Stimulated activated CD4-positive, alpha-beta T cell treated with anti-CD3 and anti-CD28 coated beads, Interleukin-4, amount 100 ng/mL, for 1 hour (primary cell): Measurements from ENCODE around the gene WWOX.

Experiments
- DNase-seq: peaks from one replicate; pipeline ENCODE4 v3.0.0-alpha.2; 2020

WWOX gene

DNA sequence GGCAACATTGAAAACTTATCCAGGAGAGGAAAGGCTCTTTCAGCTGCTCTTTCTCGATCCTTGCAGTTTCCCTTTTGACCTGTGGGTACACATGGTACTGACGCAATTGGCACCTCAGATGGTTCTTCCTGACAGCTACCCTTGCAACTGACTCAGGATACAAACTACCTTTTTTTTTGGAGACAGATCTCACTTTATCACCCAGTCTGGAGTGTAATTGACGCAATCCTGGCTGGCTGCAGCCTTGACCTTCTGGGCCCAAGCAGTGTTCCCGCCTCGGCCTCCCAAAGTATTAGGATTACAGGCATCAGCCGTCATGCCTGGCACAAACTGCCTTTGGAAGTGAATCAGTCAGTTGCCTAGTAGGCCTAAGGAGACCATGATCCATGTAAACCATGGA is 607.2 kb downstream of the WWOX start:
- no peak for DNase-seq

DNA sequence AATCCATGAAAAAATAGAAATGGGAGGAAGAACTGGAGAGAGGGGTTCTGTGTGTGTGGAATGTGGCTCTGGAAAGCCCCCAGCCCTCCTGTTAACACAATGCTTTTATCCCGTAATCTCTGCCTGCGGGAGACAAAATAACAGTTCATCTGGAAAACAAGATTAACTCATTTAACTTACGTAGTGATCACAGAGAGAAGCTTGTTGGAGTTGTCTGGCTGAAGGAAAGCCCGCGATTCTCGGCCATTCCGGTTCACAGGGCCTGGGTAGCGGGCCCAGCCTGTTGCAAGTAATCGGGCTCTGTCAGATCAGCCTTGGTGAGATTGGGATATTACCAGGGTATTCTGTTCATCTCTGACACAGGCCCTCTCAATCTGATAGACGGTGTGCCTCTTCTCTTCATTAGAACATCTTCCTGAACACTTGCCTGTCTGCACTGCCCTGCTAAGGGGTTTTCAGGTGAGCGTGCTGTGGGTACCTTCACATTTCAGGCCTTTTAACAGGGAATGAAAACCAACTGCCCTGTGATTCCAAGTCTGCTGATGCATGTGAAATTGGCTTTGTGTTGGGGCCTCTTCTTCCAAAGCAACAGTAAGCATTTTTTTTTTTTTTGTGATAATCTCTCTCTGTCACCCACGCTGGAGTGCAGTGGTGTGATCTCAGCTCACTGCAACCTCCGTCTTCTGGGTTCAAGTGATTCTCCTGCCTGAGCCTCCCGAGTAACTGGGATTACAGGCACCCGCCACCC is 609.9 kb downstream of the WWOX start:
- DNase-seq, result no peak

DNA sequence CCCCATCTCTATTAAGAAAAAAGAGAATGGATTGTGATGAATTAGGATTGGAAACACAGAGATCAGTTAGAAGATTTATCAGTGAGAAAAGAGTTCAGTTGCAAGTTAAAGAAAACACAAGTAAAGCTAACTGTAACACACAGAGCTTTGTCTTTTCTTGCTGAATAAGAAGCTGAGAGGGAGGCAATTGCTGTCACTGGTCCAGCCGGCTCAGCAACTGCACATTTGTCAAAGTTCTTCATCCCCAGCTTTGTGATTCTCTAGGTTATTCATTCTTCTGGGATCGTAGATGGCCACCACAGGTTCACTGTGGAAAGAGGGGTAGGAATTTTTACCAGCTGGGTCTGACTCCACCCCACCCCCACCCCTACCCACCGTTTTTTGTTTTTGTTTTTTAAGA is 615.7 kb downstream of the WWOX start:
- DNase-seq, result no peak

DNA sequence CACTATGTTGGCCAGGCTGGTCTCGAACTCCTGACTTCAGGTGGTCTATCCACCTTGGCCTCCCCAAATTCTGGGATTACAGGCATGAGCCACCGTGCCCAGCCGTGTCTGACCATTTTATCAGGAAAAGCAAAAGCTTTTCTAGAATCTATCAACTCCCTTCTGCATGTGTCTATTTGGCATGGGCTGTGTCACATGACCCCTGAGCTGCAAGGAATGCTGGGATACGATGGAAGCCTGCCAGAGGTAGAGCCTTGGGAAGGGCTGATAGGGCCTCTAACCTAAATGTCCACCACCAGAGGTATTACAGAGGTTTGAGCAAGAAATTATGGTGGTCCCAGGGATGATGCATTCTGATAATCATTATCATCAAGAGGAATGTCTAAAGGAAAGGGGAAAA is 616.2 kb downstream of the WWOX start:
- DNase-seq, result no peak

DNA sequence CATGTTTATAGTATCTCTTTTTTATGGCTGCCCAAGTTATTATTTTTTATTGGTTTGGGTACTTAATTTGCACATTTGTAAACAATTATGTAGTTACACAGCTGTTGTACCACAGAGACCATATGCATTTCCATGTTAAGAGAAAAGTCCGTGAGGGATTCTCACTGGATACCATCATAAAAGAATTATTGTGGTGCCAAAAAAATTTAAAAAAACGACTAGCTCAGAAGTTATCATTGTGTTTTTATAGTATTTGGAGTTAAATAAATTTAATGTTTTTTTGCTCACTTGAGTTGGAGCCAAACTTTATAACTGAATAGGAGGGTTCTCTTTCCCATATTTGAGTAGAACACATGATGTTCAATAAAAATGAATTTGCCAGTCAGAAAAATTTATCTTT is 618.7 kb downstream of the WWOX start:
- DNase-seq, result no peak

DNA sequence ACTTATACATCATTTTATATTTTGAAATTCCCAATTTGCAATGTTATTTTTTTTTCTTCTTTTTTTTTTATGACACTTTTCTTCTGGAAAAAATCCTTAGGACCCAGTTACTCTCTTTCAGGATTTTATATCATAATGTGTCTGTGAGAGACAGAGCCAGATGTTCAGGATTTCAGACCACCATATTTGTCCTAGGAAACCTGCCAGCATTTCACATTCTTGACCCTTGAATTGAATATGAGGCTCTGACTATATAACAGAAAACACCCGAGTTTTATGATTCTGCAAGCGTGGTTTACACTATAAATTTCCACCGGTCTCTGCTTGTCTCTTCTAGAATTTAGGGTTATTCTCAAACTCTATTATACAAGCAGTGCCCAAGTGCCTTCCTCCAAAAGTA is 621.0 kb downstream of the WWOX start:
- no peak for DNase-seq

DNA sequence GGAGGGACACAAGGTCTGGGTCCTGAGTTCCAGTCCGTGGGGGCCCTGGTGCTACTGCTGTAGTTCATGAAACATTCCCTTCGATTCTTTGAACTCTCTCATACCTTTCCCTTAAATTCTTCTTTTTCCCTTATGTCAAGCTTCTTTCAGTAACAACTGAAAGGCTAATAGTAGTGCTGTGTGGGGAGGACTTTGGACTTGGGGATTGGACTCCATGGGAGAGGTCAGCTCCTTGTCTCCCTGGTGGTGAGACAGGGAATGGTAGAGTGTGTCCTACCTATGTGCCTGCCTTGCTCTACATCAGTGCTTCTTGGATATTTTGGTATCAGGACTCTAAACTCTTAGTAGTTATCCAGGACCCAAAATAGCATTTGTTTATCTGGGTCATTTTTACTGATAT is 628.1 kb downstream of the WWOX start:
- no peak for DNase-seq

DNA sequence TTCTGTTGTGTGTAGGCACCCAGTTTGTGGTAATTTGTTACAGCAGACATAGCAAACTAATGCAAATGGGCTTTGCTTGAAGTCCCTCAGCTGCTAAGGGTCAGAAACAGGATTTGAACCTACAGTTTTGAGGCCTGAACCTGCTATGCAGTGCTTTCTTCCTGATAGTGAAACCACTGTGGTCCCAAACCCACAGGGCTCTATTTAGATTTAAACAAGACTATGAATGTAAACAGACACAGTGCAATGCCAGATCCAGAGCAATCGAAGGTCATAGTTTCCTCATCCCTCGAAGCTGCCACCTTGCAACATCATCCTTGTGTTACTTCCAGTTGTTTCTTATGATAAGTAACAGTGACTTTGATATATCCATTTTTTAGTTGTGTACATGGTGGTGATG is 630.2 kb downstream of the WWOX start:
- no peak for DNase-seq

DNA sequence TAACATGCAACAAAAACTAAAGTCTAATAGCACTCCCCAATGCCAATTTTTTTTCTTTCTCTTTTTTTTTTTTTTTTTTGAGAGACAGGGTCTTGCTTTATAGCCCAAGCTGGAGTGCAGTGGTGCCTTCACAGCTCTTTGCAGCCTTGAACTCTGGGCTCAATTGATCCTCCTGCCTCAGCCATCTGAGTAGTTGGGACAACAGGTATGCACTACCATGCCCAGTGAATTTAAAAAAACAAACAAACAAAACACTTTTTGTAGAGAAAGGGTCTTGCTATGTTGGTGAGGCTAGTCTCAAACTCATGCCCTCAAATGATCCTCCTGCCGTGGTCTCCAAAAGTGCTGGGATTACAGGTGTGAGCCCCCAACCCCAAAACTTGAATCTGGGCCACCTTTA is 632.3 kb downstream of the WWOX start:
- no peak for DNase-seq

DNA sequence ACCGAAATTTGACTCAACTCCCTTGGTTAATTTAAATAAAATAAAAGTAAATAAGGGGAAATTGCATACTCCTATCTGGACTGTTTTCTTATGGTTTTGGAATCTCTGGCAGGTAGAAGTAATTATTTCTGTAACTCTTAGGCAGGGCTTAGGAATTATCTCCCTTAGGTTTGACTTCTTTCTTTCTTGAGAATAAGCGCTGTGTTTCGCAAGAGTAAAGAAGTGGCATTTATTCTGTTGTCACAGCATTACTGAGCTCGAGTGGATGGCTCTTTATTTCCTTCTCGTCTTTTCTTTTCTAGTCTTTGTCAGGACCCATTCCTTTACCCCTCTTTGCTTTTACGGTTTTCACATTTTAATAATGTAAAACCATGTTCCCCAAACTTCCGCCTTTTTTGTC is 633.2 kb downstream of the WWOX start:
- no peak for DNase-seq

DNA sequence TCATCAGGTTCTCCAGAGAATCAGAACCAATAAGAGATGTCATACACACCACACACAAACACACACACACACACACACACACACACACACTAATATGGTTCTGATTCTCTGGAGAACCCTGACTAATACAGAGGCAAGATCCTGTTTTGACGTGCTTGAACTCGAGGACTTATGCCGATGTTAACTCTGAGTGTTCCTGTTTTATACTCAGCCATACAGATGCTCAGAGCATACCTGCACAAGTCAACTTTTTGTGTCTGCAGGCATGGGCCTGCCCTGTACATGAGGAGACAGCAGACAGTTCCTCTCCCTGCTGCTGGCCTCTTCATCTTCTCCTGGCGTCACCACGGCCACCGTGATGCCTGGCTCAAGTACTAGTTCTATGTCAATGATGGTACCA is 635.9 kb downstream of the WWOX start:
- no peak for DNase-seq

DNA sequence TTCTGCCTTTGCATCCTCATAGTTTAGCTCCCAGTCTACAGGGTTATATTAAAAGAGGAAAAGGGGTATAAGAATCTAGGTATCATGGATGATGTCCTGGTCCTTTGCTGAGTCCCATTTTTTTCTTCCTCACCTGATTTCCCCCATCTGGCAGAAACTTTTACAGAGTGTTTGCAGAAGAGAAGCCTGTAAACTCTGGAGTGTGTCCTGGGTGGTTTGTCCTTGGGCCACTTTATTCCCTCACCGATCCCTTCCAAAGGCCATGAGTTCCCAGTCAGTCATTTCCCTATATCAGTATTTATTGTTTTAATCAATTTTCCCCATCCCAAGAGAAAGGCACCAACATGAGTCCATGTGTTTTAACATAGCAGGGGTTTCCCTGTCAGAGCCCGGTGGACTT is 638.2 kb downstream of the WWOX start:
- no peak for DNase-seq

DNA sequence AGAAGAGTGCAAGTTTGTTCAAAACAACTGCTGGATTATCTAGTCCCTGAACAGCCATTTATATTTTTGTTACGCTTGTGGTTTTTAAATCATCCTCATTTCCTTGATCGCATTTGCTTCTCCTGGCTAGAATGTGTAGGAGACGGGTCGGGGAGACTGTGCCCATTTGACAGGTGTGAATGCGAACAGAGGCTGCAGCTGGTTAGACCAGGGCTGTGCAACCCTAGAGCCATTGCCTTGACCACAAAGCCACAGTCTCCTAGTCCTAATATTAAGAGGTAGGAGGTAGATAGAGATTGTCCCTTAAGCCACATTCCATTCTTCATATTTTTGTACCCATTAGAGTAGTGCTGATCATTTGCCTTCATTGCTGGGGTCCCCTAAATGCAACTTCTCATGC is 639.1 kb downstream of the WWOX start:
- no peak for DNase-seq

DNA sequence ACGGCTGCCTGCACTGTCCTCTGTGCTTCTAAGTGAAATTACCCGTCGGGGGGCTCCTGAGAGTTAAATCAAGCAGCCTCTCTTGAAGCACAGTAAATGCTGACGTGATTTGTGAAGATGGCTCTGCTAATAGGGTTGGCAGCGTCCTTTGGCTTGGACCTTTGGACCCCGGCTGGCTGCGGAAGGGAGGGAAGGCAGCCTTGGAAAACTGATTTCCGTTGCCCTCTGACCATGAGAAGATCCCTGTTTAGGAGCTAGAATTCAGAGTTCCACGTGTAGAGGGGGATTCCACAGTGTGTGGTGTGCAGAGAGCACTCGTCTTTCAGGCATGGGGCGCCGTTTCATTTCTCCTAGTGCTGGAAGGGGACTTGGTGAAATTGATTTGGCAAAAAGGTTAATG is 640.8 kb downstream of the WWOX start:
- DNase-seq, result no peak

DNA sequence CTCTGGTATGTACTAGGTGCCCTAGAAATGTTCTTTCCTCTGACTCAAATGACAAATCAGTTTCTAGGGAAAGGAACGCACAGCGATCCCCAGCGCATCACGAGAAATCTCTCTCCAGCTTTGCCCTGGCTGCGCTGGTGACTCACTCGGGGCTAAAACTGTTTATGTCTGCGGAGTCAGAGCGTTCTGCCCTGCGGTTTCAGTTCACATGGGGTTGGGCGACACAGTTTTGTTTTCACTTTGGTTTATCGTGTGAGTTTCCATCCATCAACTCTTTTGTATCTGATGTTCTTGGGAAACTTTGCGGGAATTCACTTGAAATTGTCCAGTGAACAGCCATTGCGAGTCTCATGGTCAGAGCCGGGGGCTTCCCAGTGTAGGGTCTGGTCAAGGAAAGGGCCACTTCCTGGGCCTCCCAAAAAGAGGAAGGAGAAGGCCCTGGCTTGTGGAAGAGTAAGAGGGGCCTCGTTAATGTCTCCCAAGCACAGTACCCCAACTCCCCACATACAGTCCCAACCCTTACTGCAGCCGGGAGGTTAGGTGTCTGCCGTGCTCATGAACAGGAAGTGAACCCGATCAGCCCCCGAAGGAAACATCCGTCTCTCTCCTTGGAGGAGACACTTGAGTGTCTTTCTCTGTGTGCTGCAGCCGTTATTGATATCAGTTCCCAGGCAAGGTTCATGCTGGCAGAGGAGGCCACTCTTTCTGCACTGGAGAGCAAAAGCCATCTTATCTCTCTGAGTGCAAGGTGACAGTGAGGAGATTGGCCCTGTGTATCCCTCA is 643.2 kb downstream of the WWOX start:
- peak; percentile 75 for DNase-seq

DNA sequence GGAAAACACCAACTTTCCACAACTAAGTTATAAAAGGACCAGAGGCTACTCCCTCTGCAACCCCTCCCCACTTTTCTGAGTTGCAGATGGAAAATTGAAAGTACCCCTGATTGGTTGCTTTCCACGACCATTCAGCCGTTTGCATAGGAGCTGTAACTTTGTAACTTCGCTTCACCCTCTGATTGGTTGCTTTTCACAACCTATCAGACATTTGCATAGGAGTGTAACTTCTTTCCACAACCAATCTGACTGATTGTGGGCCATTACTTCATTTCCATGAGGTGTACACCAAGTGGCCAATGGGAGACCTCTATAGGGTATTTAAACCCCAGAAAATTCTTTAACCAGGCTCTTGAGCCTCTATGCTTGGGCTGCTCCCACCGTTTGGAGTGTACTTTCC is 644.1 kb downstream of the WWOX start:
- DNase-seq, result no peak

DNA sequence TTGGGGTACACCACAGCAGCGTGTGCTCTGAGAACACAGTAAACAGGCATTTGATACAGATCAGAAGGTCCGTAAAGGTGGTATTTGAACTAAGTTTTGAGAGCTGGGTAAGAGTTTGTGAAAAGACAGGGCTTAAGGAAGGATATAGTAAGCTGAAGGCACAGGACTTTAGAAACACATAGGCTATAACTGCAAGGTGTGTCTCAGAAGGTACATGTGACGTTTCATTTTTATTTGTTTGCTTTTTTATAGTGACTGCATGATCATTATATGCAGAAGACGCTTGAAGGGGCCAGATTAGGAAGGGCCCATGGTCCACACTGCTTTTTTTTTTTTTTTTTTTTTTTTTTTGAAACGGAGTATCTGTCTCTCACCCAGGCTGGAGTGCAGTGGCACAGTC is 644.6 kb downstream of the WWOX start:
- DNase-seq, result no peak

DNA sequence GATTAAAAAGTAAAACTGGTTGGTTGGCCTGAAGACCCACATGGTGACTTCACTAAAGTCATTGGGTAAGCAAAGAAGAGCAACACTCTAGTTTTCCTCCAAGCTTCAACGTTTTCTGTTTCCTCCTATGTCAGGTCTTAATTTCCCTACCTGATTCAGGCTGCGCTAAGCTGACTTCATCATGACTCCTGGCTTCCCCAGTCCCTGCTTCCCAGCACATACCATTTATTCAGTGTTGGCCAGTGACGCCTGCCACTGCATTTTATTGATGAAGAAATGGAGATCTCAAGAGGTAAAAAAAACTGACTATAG is 645.3 kb downstream of the WWOX start:
- no peak for DNase-seq

DNA sequence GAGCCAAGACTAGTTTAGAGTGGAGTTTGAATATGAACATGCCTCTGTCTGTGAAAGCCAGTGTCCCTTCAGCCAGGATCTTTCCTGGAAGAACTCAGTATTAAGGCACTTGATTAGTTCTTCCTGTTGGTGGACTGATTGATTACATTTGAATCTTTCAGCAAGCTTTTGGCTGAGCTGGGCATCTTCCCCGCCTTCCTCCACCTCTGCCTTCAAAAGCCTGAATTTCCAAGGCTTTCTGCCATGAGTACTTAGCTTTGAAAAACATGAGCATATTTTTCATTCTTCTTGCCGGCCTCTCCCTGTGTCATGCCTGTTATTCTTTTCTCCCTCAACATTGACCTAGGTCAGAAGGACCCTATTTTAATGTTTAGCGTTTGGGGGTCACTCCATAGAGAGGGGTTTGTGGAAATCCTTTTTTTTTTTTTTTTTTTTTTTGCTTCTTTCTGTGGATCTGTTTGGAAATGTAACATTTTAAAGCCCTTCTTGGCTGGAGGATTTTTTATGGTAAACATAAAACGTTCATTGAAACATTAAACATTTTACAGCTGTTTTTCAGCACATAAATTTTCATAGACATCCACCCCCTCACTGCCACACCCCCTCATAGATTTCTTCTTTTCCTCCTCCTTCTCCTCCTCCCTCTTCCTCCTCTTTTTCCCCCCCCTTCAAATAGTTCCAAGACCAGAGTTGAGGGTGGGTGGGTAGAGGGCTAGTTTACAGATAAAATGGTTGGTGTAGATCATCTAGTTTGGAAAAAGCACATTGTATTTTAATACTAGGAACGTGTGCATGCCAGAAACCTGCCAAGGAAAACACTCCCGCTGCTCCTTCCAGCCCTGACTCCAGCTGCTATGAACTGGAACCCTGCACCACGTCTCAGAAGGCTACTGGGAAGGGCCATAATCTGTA is 645.9 kb downstream of the WWOX start:
- DNase-seq, result no peak

DNA sequence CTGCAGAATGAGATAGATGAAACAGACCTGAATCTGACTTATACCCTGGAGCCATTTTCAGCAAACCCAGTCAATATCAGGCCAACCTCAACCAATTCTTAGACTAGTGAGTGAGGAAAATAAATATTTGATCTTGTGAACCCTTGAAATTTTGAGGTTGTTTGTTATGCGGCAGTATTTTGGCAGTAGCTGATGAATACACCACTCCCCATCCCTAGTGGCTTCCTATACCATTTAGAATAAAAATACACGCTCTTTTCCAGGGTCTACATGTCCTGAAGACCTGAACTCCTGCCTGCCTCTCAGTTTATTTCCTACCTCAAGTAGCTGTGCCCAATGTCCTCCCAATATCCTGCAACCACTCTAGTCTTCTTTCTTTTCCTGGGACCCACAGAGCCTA is 647.3 kb downstream of the WWOX start:
- no peak for DNase-seq

DNA sequence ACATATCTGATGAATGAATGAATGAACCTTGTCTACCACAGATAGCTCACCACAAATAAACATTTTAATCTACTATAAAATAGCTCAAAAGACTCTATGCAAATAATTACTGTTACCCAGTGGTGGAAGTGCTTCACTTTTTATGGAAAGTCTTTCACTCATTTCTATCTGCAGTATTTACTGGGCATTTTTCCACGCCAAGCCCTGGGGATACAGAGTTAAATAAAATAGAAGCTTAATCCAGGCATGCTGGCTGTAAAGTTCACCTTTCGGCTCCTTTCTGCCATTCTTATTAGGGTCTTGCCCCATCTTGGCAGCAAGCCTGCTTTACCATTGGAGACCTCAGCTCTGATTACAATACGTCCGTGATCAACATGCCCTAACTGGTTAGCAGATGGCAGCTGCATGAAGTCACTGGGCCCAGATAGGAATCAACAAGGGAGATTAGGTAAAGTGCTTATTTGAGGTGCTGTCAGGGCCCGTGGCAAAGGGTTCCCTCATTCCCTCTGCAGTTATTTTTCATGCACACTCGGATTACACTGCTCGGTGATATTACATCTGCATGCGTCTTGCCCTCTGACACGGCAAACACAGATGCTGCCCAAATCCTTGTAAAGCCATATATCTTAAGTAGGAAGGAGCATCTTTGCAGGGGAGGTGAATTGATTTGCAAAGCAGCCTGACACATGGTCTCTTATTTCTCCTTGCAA is 648.9 kb downstream of the WWOX start:
- no peak for DNase-seq

DNA sequence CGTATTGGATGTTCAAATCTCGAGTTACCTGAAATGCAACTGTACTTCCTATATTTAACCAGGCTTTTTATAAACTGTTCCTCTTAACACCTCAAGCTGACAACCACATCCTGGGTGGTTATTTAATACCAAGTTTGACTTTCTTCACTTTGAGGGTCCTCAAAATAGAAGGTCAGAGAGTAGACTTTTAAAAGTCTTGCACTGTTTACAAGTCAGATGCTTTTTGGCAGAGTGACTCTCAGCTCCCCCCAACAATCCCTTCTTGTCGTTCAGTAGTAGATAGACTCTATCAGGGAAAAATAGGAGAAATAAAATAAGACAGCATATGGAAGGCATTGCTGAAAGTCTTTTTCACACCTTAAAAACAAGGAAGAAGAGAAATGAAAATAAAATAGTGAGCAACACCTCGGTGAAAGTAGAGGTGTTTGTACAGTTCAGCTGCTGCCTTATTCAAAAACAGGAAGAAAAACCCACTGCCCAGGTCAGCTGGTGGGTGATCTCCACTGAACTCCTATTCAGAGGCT is 650.4 kb downstream of the WWOX start:
- DNase-seq, result no peak

DNA sequence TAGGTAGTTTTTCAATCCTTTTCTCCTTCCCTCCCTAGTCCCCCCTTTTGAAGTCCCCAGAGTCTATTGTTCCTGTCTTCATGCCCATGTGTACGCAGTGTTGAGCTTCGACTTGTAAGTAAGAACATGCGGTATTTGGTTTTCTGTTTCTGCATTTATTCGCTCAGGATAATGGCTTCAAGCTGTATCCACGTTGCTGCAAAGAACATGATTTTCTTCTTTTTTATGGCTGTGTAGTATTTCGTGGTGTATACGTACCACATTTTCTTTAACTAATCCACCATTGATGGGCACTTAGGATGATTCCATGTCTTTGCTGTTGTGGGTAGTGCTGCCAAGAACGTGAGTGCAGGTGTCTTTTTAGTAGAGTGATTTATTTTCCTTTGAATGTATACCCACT is 651.2 kb downstream of the WWOX start:
- no peak for DNase-seq
